Stomach (tissue), 9 donors: ENCODE results near the gene TIMM8B. TPM values are rescaled to one million over a fixed set of nuclear protein-coding genes. Genes with fewer than 3 reads are reported as not detected.
"Not testable (repeated sequence)": the region's sequence is repeated elsewhere in the genome, so short reads cannot be mapped to it uniquely, and the experiment has no call there.

Experiments used
- DNase-seq, 2 donors: peaks; one replicate each; pipeline versions ENCODE4 v3.0.0 to v3.0.0-alpha.2; 2013 to 2019
- H3K27ac ChIP-seq, 5 donors: fragments of 200-600 bp in 4 of 5; sonication (generic) in 4 of 5; one replicate each; pipeline ENCODE4 v1.5.1; 2013 to 2019; ENCODE audit warnings: mild to moderate bottlenecking in 1 of 5, moderate library complexity in 1 of 5
- H3K27me3 ChIP-seq, 3 donors: fragments of 200-600 bp; sonication (generic); one replicate each; pipeline ENCODE4 v1.5.1; 2017 to 2019; ENCODE audit warnings: mixed run types in 1 of 3
- H3K36me3 ChIP-seq, 4 donors: fragments of 200-600 bp; sonication (generic); 1 replicate in 3 of 4; 2 replicates in 1 of 4; pipeline ENCODE4 v1.5.1; 2016 to 2019
- H3K4me1 ChIP-seq, 4 donors: fragments of 200-600 bp; sonication (generic); one replicate each; pipeline ENCODE4 v1.5.1; 2016 to 2019
- H3K4me3 ChIP-seq, 4 donors: fragments of 200-600 bp; sonication (generic) in 3 of 4; one replicate each; pipeline ENCODE4 v1.5.1; 2016 to 2019; ENCODE audit warnings: mild to moderate bottlenecking in 1 of 4
- H3K9me3 ChIP-seq, 4 donors: fragments of 200-600 bp; sonication (generic); one replicate each; pipeline ENCODE4 v1.5.1; 2016 to 2019
- EP300 ChIP-seq: sonication (generic); formaldehyde crosslinking; IDR thresholded peaks from one replicate; pipeline ENCODE4 v1.6.1; 2017; ENCODE audit warnings: antibody characterized with exemption
- POLR2A ChIP-seq, 4 donors: fragments of 450-650 bp; IDR thresholded peaks; one replicate each; pipeline ENCODE4 v1.6.1; 2016; ENCODE audit warnings: antibody characterized with exemption in 4 of 4, control low read depth in 2 of 4, mild to moderate bottlenecking in 1 of 4, moderate library complexity in 1 of 4
- POLR2AphosphoS5 ChIP-seq, 3 donors: sonication (generic); formaldehyde crosslinking; IDR thresholded peaks; one replicate each; pipeline ENCODE4 v1.6.1; 2016; ENCODE audit warnings: antibody characterized with exemption in 3 of 3
- WGBS, 5 donors: extraction: QIAGEN DNeasy Blood & Tissue Kit in 3 of 5; methylation state at CpG; one replicate each; pipeline versions ENCODE4 v1.1.5 to v1.1.7; 2013 to 2018; 5-methylcytosine and 5-hydroxymethylcytosine counted together
- intact Hi-C: fragments of 100-400 bp; cut with DNase I; formaldehyde crosslinking; loops from one replicate; pipeline ENCODE4 v1.15.1; 2023; ENCODE audit warnings: low total_unique reads
- polyA plus RNA-seq, 3 donors: library from polyadenylated mRNA; stranded (reverse); fragments of 200-250 nt; gene quantifications; one replicate each; pipeline ENCODE4 v1.2.3, GENCODE V29; 2013
- total RNA-seq, 5 donors: library from RNA; depleted of rRNA; stranded (reverse); fragments of >200 nt; gene quantifications; one replicate each; pipeline versions ENCODE4 v1.1.0 to v1.2.3, GENCODE V29; 2014 to 2016
- TF ChIP-seq, protein P1 (sequence below), 7 experiments: fragments of 450-650 bp in 4 of 7; fragments of 200-600 bp in 3 of 7; sonication (generic) in 3 of 7; IDR thresholded peaks; one replicate each; pipeline ENCODE4 v1.5.1; 2016 to 2019; ENCODE audit warnings: antibody characterized with exemption in 7 of 7, control low read depth in 2 of 7, mild to moderate bottlenecking in 1 of 7
- donor health status: healthy with polysubstance abuse.
- donor health status: Bipolar disorder and iron deficiency.
- donor health status: healthy.

The TIMM8B gene
- total and polyA plus RNA-seq, 8 donors, result 13.9 to 126 (median 66.0) TPM

DNA sequence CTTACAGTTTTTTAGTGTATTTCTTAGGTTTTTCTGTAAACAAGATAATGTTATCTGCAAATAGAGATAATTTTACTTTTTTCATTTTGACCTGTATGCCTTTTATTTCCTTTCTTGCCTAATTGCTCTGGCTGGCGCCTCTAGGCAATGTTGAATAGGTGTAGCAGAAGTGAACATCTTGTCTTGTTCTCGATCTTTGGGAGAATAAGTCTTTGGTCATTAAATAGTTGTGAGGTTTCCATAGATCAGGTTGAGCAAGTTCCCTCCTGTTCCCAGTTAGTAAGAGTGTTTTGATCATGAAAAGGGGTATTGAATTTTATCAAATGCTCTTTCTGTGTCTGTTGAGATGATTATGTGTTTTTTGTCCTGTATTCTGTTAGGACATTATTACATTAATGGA is 36.8 kb downstream of the TIMM8B start:
- H3K4me1 ChIP-seq, result no peaks in the 10 kb centered on the region
- H3K27me3 ChIP-seq, result no peaks in the 10 kb centered on the region
- peaks cover 23 to 92% (median 89%) of the 10 kb centered on the region in 4 donors for H3K36me3 ChIP-seq
- TF ChIP-seq POLR2AphosphoS5 (IDR thresholded peaks at IDR 0.05) (no peak), EP300 (no peak), POLR2A (IDR thresholded peaks at IDR 0.05) (no peak)
- TF ChIP-seq, protein P1, sequence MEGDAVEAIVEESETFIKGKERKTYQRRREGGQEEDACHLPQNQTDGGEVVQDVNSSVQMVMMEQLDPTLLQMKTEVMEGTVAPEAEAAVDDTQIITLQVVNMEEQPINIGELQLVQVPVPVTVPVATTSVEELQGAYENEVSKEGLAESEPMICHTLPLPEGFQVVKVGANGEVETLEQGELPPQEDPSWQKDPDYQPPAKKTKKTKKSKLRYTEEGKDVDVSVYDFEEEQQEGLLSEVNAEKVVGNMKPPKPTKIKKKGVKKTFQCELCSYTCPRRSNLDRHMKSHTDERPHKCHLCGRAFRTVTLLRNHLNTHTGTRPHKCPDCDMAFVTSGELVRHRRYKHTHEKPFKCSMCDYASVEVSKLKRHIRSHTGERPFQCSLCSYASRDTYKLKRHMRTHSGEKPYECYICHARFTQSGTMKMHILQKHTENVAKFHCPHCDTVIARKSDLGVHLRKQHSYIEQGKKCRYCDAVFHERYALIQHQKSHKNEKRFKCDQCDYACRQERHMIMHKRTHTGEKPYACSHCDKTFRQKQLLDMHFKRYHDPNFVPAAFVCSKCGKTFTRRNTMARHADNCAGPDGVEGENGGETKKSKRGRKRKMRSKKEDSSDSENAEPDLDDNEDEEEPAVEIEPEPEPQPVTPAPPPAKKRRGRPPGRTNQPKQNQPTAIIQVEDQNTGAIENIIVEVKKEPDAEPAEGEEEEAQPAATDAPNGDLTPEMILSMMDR (IDR thresholded peaks at IDR 0.05), result no peak
- intact Hi-C loops, result no loop called here
- H3K27ac ChIP-seq, result no peak overlapping the region
- 42 to 50% (median 48%) methylated on average over 2 of the region's 2 CpGs for WGBS, 5 donors
- DNase-seq, result no peak
- H3K9me3 ChIP-seq, result no peaks in the 10 kb centered on the region
- H3K4me3 ChIP-seq, result no peak overlapping the region

DNA sequence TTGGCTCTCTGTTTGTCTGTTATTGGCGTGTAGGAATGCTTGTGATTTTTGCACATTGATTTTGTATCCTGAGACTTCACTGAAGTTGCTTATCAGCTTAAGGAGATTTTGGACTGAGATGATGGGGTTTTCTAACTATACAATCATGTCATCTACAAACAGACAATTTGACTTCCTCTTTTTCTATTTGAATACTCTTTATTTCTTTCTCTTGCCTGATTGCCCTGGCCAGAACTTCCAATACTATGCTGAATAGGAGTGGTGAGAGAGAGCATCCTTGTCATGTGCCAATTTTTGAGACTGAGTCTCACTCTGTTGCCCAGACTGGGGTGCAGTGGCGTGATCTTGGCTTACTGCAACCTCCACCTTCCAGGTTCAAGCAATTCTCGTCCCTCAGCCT is 38.3 kb downstream of the TIMM8B start:
- H3K4me1 ChIP-seq, H3K4me3 ChIP-seq, DNase-seq, H3K9me3 ChIP-seq, H3K27me3 ChIP-seq, intact Hi-C loops: not testable (repeated sequence)
- Histone ChIP-seq H3K27ac (peak overlapping the region in 2 of 5 donors; percentile 17 to 50), H3K36me3 (peaks cover 29 to 92% (median 89%) of the 10 kb centered on the region in 4 donors)
- WGBS, 5 donors, result 91 to 97% (median 93%) methylated on average over 3 of the region's 3 CpGs

DNA sequence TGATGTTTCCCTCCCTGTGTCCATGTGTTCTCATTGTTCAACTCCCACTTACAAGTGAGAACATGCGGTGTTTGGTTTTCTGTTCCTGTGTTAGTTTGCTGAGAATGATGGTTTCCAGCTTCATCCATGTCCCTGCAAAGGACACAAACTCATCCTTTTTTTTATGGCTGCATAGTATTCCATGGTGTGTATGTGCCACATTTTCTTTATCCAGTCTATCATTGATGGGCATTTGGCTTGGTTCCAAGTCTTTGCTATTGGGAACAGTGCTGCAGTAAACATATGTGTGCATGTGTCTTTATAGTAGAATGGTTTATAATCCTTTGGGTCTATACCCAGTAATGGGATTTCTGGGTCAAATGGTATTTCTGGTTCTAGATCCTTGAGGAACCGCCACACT is 39.9 kb downstream of the TIMM8B start:
- H3K4me1 ChIP-seq, H3K9me3 ChIP-seq, H3K27ac ChIP-seq, DNase-seq, intact Hi-C loops, H3K4me3 ChIP-seq, H3K27me3 ChIP-seq: not testable (repeated sequence)
- WGBS, 5 donors, result 97 to 100% (median 99%) methylated on average over 1 to 2 of the region's 2 CpGs
- peaks cover 24 to 87% (median 81%) of the 10 kb centered on the region in 4 donors for H3K36me3 ChIP-seq

DNA sequence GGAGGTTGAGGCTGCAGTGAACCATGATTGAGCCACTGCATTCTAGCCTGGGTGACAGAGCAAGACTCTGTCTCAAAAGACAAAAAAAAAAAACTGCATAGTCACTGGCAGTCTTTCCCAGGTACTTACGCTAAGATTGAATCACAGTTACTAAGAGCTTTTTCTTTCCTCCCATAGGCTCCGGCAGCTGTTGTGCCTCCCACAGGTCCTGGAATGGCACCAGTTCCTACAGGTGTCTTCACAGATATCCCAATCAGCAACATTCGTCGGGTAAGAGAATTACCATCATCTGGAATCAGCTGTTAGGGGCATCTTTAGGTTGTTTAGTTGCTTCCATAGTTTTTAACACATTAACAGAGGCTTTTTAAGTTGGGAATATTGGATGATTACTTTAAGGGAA is 41.6 kb downstream of the TIMM8B start:
- H3K4me3 ChIP-seq, result no peak overlapping the region
- TF ChIP-seq POLR2A (IDR thresholded peaks at IDR 0.05), result no peak
- TF ChIP-seq, protein P1 (IDR thresholded peaks at IDR 0.05), result no peak
- no peak for TF ChIP-seq EP300
- no peak for TF ChIP-seq POLR2AphosphoS5 (IDR thresholded peaks at IDR 0.05)
- no peak for DNase-seq
- H3K4me1 ChIP-seq, result peaks cover 0 to 9% (median 0%) of the 10 kb centered on the region in 4 donors
- H3K36me3 ChIP-seq, result peaks cover 18 to 87% (median 82%) of the 10 kb centered on the region in 4 donors
- no peaks in the 10 kb centered on the region for H3K9me3 ChIP-seq
- no peaks in the 10 kb centered on the region for H3K27me3 ChIP-seq
- H3K27ac ChIP-seq, result no peak overlapping the region
- intact Hi-C loops, result no loop called here
- 87 to 99% (median 97%) methylated on average over 4 of the region's 4 CpGs for WGBS, 5 donors

DNA sequence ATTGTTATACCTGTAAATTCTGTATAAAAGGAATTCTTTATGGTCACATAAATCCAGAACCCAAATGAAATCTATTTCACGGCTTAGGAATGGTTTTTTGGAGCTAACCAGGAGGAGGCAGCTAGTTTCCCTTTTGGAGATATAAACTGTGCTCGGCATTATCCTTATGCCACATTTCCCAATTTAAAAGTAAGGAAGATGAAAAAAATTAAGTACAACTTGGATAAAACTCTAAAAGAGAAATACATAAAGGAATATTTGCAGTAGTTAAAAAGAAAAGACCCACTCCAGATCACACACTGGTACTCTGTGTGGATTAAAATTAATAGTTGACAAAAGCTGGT is 43.6 kb downstream of the TIMM8B start:
- no peak for TF ChIP-seq POLR2A (IDR thresholded peaks at IDR 0.05)
- TF ChIP-seq, protein P1 (IDR thresholded peaks at IDR 0.05), result no peak
- TF ChIP-seq EP300, result no peak
- TF ChIP-seq POLR2AphosphoS5 (IDR thresholded peaks at IDR 0.05), result no peak
- DNase-seq, result no peak
- intact Hi-C loops, result no loop called here
- Histone ChIP-seq H3K9me3 (no peaks in the 10 kb centered on the region), H3K4me1 (peaks cover 0 to 9% (median 0%) of the 10 kb centered on the region in 4 donors), H3K4me3 (no peak overlapping the region), H3K27me3 (no peaks in the 10 kb centered on the region), H3K27ac (no peak overlapping the region), H3K36me3 (peaks cover 24 to 95% (median 89%) of the 10 kb centered on the region in 4 donors)
- 96 to 100% (median 98%) methylated on average over 2 of the region's 2 CpGs for WGBS, 5 donors
